GM12891 (cell line): ENCODE measurements around the gene SPACDR.
"Not testable (repeated sequence)": the region's sequence is repeated elsewhere in the genome, so short reads cannot be mapped to it uniquely, and the experiment has no call there.

ENCODE experiments used
- DNase-seq: peaks from one replicate; pipeline ENCODE4 v3.0.0; 2011; ENCODE audit warnings: low spot score; ENCODE audit not compliant: insufficient read length
- FAIRE-seq: peaks from 2 replicates; lab custom pipeline; 2011; peaks lifted over from hg19 to GRCh38; lab: Jason Lieb, UNC
- PAX5 ChIP-seq: IDR thresholded peaks from 2 replicates; pipeline ENCODE4 v1.6.1; 2011; ENCODE audit warnings: low read length, moderate library complexity, mild to moderate bottlenecking; ENCODE audit not compliant: insufficient read depth, severe bottlenecking
- POLR2A ChIP-seq: IDR thresholded peaks from 2 replicates; pipeline ENCODE4 v1.6.1; 2011; ENCODE audit warnings: low read depth, low read length, control low read depth
- POLR2AphosphoS5 ChIP-seq: IDR thresholded peaks from 2 replicates; pipeline ENCODE4 v1.6.1; 2011; ENCODE audit warnings: low read depth, low read length, control low read depth
- POU2F2 ChIP-seq: IDR thresholded peaks from 2 replicates; pipeline ENCODE4 v1.6.1; 2011; ENCODE audit warnings: low read depth, mild to moderate bottlenecking, control low read depth, low read length, moderate library complexity
- SPI1 ChIP-seq: IDR thresholded peaks from 2 replicates; pipeline ENCODE4 v1.6.1; 2011; ENCODE audit warnings: low read depth, low read length, control low read depth
- TAF1 ChIP-seq: IDR thresholded peaks from 2 replicates; pipeline ENCODE4 v1.6.1; 2011; ENCODE audit warnings: low read depth, low read length, control low read depth

SPACDR gene

GRCh38 chr7:100466653-100467605 lies 2.9 kb upstream of the SPACDR start:
- DNase-seq (no peak), FAIRE-seq (no peak)
- TF ChIP-seq POLR2AphosphoS5: no peak
- no peak for TF ChIP-seq POLR2A
- TF ChIP-seq TAF1: no peak
- no peak for TF ChIP-seq POU2F2
- no peak for TF ChIP-seq PAX5
- no peak for TF ChIP-seq SPI1

- TF ChIP-seq POLR2A (no peak), POU2F2 (no peak), TAF1 (no peak), PAX5 (no peak), POLR2AphosphoS5 (no peak)
- no peak for FAIRE-seq
- DNase-seq: no peak
Measured at GRCh38 chr7:100465702-100466311, 1.7 kb upstream of the SPACDR start.

- no peak for DNase-seq
- TF ChIP-seq SPI1 (no peak), POLR2A (no peak), POLR2AphosphoS5 (no peak)
- no peak for FAIRE-seq
Measured at GRCh38 chr7:100465299-100465698, 1.2 kb upstream of the SPACDR start.

GRCh38 chr7:100464791-100465190 lies 731 bp upstream of the SPACDR start:
- no peak for TF ChIP-seq POLR2AphosphoS5
- TF ChIP-seq SPI1: no peak
- no peak for TF ChIP-seq TAF1
- TF ChIP-seq POU2F2: no peak
- no peak for TF ChIP-seq POLR2A
- no peak for TF ChIP-seq PAX5
- no peak for DNase-seq
- no peak for FAIRE-seq

- FAIRE-seq: no peak
- TF ChIP-seq SPI1 (no peak), POLR2A (no peak), TAF1 (no peak), POU2F2 (no peak), POLR2AphosphoS5 (no peak), PAX5 (no peak)
- no peak for DNase-seq
Measured at GRCh38 chr7:100457033-100457432, 7.0 kb downstream of the SPACDR start.

- TF ChIP-seq POLR2A (no peak), POU2F2 (no peak)
- FAIRE-seq (no peak), DNase-seq (no peak)
Measured at GRCh38 chr7:100456562-100456961, 7.5 kb downstream of the SPACDR start.

- DNase-seq: no peak
- no peak for FAIRE-seq
- TF ChIP-seq POU2F2: no peak
- TF ChIP-seq PAX5: no peak
- no peak for TF ChIP-seq POLR2AphosphoS5
- no peak for TF ChIP-seq SPI1
- no peak for TF ChIP-seq POLR2A
- no peak for TF ChIP-seq TAF1
Measured at GRCh38 chr7:100455206-100455605, 8.9 kb downstream of the SPACDR start.

- not testable (repeated sequence) for FAIRE-seq, DNase-seq
Measured at GRCh38 chr7:100453854-100454253, 10.2 kb downstream of the SPACDR start.

- TF ChIP-seq POLR2A (no peak), PAX5 (no peak), TAF1 (no peak), POU2F2 (no peak), SPI1 (no peak), POLR2AphosphoS5 (no peak)
- FAIRE-seq: no peak
- no peak for DNase-seq
Measured at GRCh38 chr7:100452513-100452912, 11.5 kb downstream of the SPACDR start.

GRCh38 chr7:100449190-100449795 lies 14.8 kb downstream of the SPACDR start:
- no peak for FAIRE-seq
- no peak for DNase-seq
- no peak for TF ChIP-seq POLR2AphosphoS5
- no peak for TF ChIP-seq POLR2A
- TF ChIP-seq SPI1: no peak
- no peak for TF ChIP-seq TAF1
- TF ChIP-seq POU2F2: no peak
- no peak for TF ChIP-seq PAX5

- not testable (repeated sequence) for DNase-seq, FAIRE-seq
Measured at GRCh38 chr7:100447363-100447762, 16.7 kb downstream of the SPACDR start.
